Aortic smooth muscle cell (primary cell): ENCODE results near the gene RPP14. TPM values are rescaled to one million over a fixed set of nuclear protein-coding genes. Genes with fewer than 3 reads are reported as not detected.

Source experiments
- total RNA-seq: library from RNA; depleted of rRNA; stranded (reverse); fragments of >200 nt; gene quantifications from 2 replicates; pipeline ENCODE4 v1.2.3, GENCODE V29; 2014

Gene RPP14
- total RNA-seq, result 12.4 and 12.7 TPM in 2 replicates

DNA sequence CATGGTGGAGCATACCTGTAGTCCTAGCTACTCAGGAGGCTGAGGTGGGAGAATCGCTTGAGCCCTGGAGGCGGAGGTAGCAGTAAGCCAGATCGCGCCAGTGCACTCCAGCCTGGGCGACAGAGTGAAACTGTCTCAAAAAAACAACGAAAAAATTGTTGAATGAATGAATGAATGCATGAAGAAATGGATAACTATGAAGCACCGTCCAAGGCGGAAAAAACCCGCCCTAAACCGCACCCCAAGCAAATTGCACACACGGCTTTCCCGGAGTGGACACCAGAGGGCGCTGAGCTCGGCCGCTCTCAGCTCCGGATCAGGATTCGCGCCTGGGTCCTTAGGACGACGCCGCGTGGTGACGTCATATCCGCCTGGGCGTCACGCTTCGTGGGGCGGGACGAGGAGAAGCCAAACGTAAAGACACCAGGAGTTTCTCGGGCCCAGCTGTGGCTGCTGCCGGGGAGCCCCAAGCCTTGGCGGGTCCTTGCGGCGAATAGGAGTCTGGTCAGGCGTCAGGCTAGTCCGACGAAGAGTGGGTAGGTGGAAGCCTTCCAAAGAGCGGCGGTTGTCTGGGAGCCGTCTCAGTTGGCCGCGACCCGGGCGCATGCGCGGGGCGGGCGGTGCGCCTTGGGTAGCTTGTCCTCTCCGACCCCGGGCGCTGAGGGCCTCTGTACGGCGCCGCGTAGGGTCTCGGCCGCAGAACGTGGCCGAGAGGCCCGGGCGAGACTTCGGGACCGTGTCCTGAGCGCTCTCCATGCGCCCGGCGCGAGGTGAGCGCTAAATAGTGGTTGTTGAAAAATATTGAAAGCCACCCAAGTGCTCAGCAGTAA is at the start of gene RPP14, which contains the start of gene HTD2:
TSS of gene RPP14 (plus strand) at position 364 of the 830 bp plus-strand sequence. CDS start 4,085 bp downstream, outside the sequence.
TSS of gene HTD2 (plus strand) at position 639 of the 830 bp plus-strand sequence. CDS start 11,094 bp downstream, outside the sequence.

DNA sequence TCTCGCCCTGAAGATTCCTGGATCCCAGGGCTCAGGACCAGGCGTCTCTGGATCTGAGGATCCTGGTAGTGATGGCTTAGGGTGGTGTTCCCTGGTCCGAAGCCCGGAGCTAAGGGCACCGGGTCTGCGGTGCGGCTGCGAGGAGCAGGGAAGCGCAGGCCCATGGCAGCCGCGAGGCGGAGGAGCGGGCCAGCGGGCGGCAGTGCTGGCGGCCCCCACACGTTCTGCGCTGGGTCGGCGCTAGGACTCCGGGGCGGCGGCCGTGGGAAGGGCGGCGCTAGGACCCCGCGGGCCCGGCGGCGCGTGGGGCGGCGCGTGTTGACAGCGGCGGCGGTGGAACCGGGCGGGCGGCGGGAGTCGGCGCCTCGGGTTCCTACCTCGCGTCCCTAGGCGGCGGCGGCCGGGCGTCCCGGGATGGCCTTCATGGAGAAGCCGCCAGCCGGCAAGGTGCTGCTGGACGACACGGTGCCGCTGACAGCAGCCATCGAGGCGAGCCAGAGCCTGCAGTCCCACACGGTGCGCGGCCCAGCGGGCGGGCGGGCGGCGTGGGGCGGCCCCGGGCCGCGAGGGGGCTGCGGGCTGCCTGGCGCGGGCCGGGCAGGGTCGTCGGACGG is 26.6 kb downstream of the RPP14 start, which contains the start of gene PXK:
TSS of gene PXK (plus strand) at position 318 of the 614 bp plus-strand sequence. CDS start at position 415, 97 bp downstream.

Other genes starting within 250 kb of the RPP14 start
- not detected in 2 replicates for gene DNASE1L3, start 95.3 kb upstream of the RPP14 start, total RNA-seq
- 6.1 and 8.5 TPM in 2 replicates for gene ABHD6, start 68.5 kb upstream of the RPP14 start, total RNA-seq
- 4.8 TPM in 2 replicates for gene HTD2, start 275 bp downstream of the RPP14 start, total RNA-seq
- 24.4 and 30.3 TPM in 2 replicates for gene PXK, start 26.6 kb downstream of the RPP14 start, total RNA-seq
- 103 and 121 TPM in 2 replicates for gene PDHB, start 127.6 kb downstream of the RPP14 start, total RNA-seq
- gene KCTD6, start 185.9 kb downstream of the RPP14 start, total RNA-seq, result 7.8 and 7.9 TPM in 2 replicates
- gene ACOX2, start 230.9 kb downstream of the RPP14 start, total RNA-seq, result 25.6 and 27.1 TPM in 2 replicates